WTC11 (cell line): ENCODE results near the gene SLC34A1. TPM values are rescaled to one million over a fixed set of nuclear protein-coding genes. Genes with fewer than 3 reads are reported as not detected.

Experiments
- ATAC-seq: fragments of 200-7000 bp; cut with Tn5 transposase; 2 replicates; pipeline ENCODE4 v1.10.0; 2021; ENCODE audit warnings: mild to moderate bottlenecking, moderate library complexity
- CTCF ChIA-PET: fragments of 300-600 bp; sonication (Branson Sonifier 250); formaldehyde crosslinking; loops from one replicate; lab custom pipeline; 2021; ENCODE audit warnings: antibody characterized with exemption; lab: Charles Lee
- POLR2A ChIA-PET: fragments of 350-600 bp; sonication (Branson Sonifier 250); formaldehyde crosslinking; loops from one replicate; lab custom pipeline; 2021; ENCODE audit warnings: antibody characterized with exemption; lab: Charles Lee
- DNase-seq: peaks from one replicate; pipeline ENCODE4 v3.0.0; 2021; ENCODE audit warnings: low spot score
- H3K27ac Mint-ChIP-seq: 2 replicates; pipeline ENCODE4 v1.8.0; 2021; ENCODE audit warnings: mixed read lengths
- H3K27me3 Mint-ChIP-seq: 2 replicates; pipeline ENCODE4 v1.8.0; 2021; ENCODE audit warnings: low read depth, mild to moderate bottlenecking, moderate library complexity, mixed read lengths
- H3K36me3 Mint-ChIP-seq: 2 replicates; pipeline ENCODE4 v1.8.0; 2021; ENCODE audit warnings: mixed read lengths
- H3K4me1 Mint-ChIP-seq: 2 replicates; pipeline ENCODE4 v1.8.0; 2022; ENCODE audit warnings: mixed read lengths
- H3K4me3 Mint-ChIP-seq: 2 replicates; pipeline ENCODE4 v1.8.0; 2021; ENCODE audit warnings: mild to moderate bottlenecking, moderate library complexity, mixed read lengths
- H3K9me3 Mint-ChIP-seq: 2 replicates; pipeline ENCODE4 v1.8.0; 2021; ENCODE audit warnings: mixed read lengths
- AFF4 ChIP-seq: sonication (generic); formaldehyde crosslinking; IDR thresholded peaks from 2 replicates; pipeline ENCODE4 v1.8.1; 2023; ENCODE audit warnings: mild to moderate bottlenecking, missing genetic modification reagents, borderline replicate concordance
- AR ChIP-seq: fragments of 250-450 bp; sonication (Bioruptor Pico); IDR thresholded peaks from 2 replicates; pipeline ENCODE4 v1.9.0; 2021; ENCODE audit warnings: mild to moderate bottlenecking
- ETV6 ChIP-seq: sonication (generic); formaldehyde crosslinking; IDR thresholded peaks from 2 replicates; pipeline ENCODE4 v1.8.1; 2022; ENCODE audit warnings: mild to moderate bottlenecking, missing genetic modification reagents
- FOXK1 ChIP-seq: sonication (generic); formaldehyde crosslinking; IDR thresholded peaks from 2 replicates; pipeline ENCODE4 v1.8.0; 2022; ENCODE audit warnings: mild to moderate bottlenecking, moderate library complexity, missing genetic modification reagents
- HMGA2 ChIP-seq: fragments of 250-450 bp; sonication (Bioruptor Pico); IDR thresholded peaks from 2 replicates; pipeline ENCODE4 v1.4.0; 2021; ENCODE audit warnings: mild to moderate bottlenecking, moderate library complexity
- MAX ChIP-seq: sonication (generic); formaldehyde crosslinking; IDR thresholded peaks from 2 replicates; pipeline ENCODE4 v1.8.0; 2022; ENCODE audit warnings: mild to moderate bottlenecking, missing genetic modification reagents
- MYBL2 ChIP-seq: sonication (generic); formaldehyde crosslinking; IDR thresholded peaks from 2 replicates; pipeline ENCODE4 v1.8.1; 2023; ENCODE audit warnings: mild to moderate bottlenecking, moderate library complexity, missing genetic modification reagents
- NR2C2 ChIP-seq: sonication (generic); formaldehyde crosslinking; IDR thresholded peaks from 2 replicates; pipeline ENCODE4 v1.8.0; 2022; ENCODE audit warnings: mild to moderate bottlenecking, missing genetic modification reagents
- SMAD3 ChIP-seq: sonication (generic); formaldehyde crosslinking; IDR thresholded peaks from 2 replicates; pipeline ENCODE4 v1.8.0; 2022; ENCODE audit warnings: missing genetic modification reagents, mild to moderate bottlenecking, borderline replicate concordance
- SP1 ChIP-seq: sonication (generic); formaldehyde crosslinking; conservative IDR thresholded peaks from 2 replicates; pipeline ENCODE4 v1.8.1; 2022; ENCODE audit warnings: missing genetic modification reagents
- USF2 ChIP-seq: sonication (generic); formaldehyde crosslinking; IDR thresholded peaks from 2 replicates; pipeline ENCODE4 v1.8.1; 2023; ENCODE audit warnings: mild to moderate bottlenecking, missing genetic modification reagents, moderate library complexity
- total RNA-seq: library from RNA; stranded (reverse); gene quantifications from 3 replicates; pipeline ENCODE4 v1.2.3, GENCODE V29; 2021

SLC34A1 gene
- total RNA-seq, 1 experiment from 2014 or later: not detected

- ChIA-PET POLR2A (interaction anchor here (0.6 to 1.8 kb wide), 12 partner anchors 11 to 166 kb away, joined by 3 to 9 read pairs (median 4); partner anchors contain the start of genes GRK6, LMAN2, MXD3 and PDLIM7), CTCF (interaction anchor here (0.6 to 13.2 kb wide), 41 partner anchors 7 to 829 kb away, joined by 3 to 216 read pairs (median 7); partner anchors contain the start of genes F12, FGFR4, GRK6 and LMAN2)
- ATAC-seq (no peak), DNase-seq (no peak)
- Mint-ChIP-seq H3K36me3 (peaks cover 13% of the 10 kb centered on the region), H3K27ac (peak overlapping the region; percentile 72), H3K4me1 (peaks cover 50% of the 10 kb centered on the region), H3K9me3 (no peaks in the 10 kb centered on the region), H3K27me3 (peaks cover 5% of the 10 kb centered on the region), H3K4me3 (peak overlapping the region; percentile 66)
- TF ChIP-seq USF2 (CRISPR knock-in tag): no peak
- TF ChIP-seq MYBL2: no peak
- peak; percentile 10; the same call in 1 of the 2 replicates for TF ChIP-seq FOXK1 (CRISPR knock-in tag)
- TF ChIP-seq MAX (CRISPR knock-in tag): peak; percentile 32; the same call in 1 of the 2 replicates
- 0 out of 2 replicates have a peak, but pooled peaks have one; percentile 12 for TF ChIP-seq ETV6 (CRISPR knock-in tag)
Measured at GRCh38 chr5:177371120-177372033, 12.9 kb upstream of the SLC34A1 start.

GRCh38 chr5:177372034-177372896, 12.0 kb upstream of the SLC34A1 start:
- no peaks in the 10 kb centered on the region for H3K9me3 Mint-ChIP-seq
- CTCF ChIA-PET: interaction anchor here (0.6 to 13.2 kb wide), 13 partner anchors 7 to 129 kb away, joined by 3 to 216 read pairs (median 55); partner anchors contain the start of genes GRK6, PFN3, PRR7 and SLC34A1
- ATAC-seq: no peak
- H3K4me3 Mint-ChIP-seq: peak overlapping the region; percentile 66; the same call in 1 of the 2 replicates
- TF ChIP-seq AR (CRISPR knock-in tag): no peak
- no peak for TF ChIP-seq HMGA2
- no peak for TF ChIP-seq SMAD3
- TF ChIP-seq NR2C2 (CRISPR knock-in tag): no peak
- no peak for TF ChIP-seq SP1 (CRISPR knock-in tag)
- no peak for TF ChIP-seq FOXK1 (CRISPR knock-in tag)
- TF ChIP-seq ETV6 (CRISPR knock-in tag): no peak
- no peak for TF ChIP-seq AFF4 (CRISPR knock-in tag)
- peaks cover 13% of the 10 kb centered on the region for H3K36me3 Mint-ChIP-seq
- H3K27me3 Mint-ChIP-seq: peaks cover 5% of the 10 kb centered on the region
- H3K4me1 Mint-ChIP-seq: peaks cover 47% of the 10 kb centered on the region
- H3K27ac Mint-ChIP-seq: no peak overlapping the region
- no peak for DNase-seq
- POLR2A ChIA-PET: interaction anchor here (1.1 to 1.3 kb wide), 3 partner anchors 10 to 36 kb away, joined by 3 to 5 read pairs (median 3); no protein-coding TSS in a partner anchor
